ENCODE data around the gene MREG. TPM values are rescaled to one million over a fixed set of nuclear protein-coding genes. Genes with fewer than 3 reads are reported as not detected.
"Not testable (repeated sequence)": the region's sequence is repeated elsewhere in the genome, so short reads cannot be mapped to it uniquely, and the experiment has no call there.

Gene MREG
- polyA plus RNA-seq, 3 donors: 16.0 to 20.1 (median 19.6) TPM

GRCh38 chr2:215997219-215997618 is 16.1 kb downstream of the MREG start:
- no peak for DNase-seq (ENCODE audit: low read depth in 3 of 3, low spot score in 2 of 3)

GRCh38 chr2:215994911-215995310 is 18.4 kb downstream of the MREG start:
- no peak for DNase-seq (ENCODE audit: low read depth in 3 of 3, low spot score in 2 of 3)

- not testable (repeated sequence) for DNase-seq (ENCODE audit: low read depth in 3 of 3, low spot score in 2 of 3)
These were observed 24.7 kb downstream of the MREG start for GRCh38 chr2:215988556-215989207.

- DNase-seq (ENCODE audit: low read depth in 3 of 3, low spot score in 2 of 3): no peak
These were observed 28.1 kb downstream of the MREG start for GRCh38 chr2:215985257-215985656.

- DNase-seq (ENCODE audit: low read depth in 3 of 3, low spot score in 2 of 3): no peak
These were observed 28.7 kb downstream of the MREG start for GRCh38 chr2:215984661-215985060.

GRCh38 chr2:215983581-215984351 is 29.6 kb downstream of the MREG start:
- no peak for DNase-seq (ENCODE audit: low read depth in 3 of 3, low spot score in 2 of 3)

GRCh38 chr2:215982465-215982875 is 30.9 kb downstream of the MREG start:
- DNase-seq (ENCODE audit: low read depth in 3 of 3, low spot score in 2 of 3): no peak

- DNase-seq (ENCODE audit: low read depth in 3 of 3, low spot score in 2 of 3): no peak
These were observed 32.2 kb downstream of the MREG start for GRCh38 chr2:215981115-215981514.

GRCh38 chr2:215979620-215980019 is 33.7 kb downstream of the MREG start:
- DNase-seq (ENCODE audit: low read depth in 3 of 3, low spot score in 2 of 3): no peak

GRCh38 chr2:215974700-215975429 is 38.5 kb downstream of the MREG start:
- DNase-seq (ENCODE audit: low read depth in 3 of 3, low spot score in 2 of 3): no peak

GRCh38 chr2:215973954-215974699 is 39.2 kb downstream of the MREG start:
- no peak for DNase-seq (ENCODE audit: low read depth in 3 of 3, low spot score in 2 of 3)

GRCh38 chr2:215973145-215973792 is 40.1 kb downstream of the MREG start:
- no peak for DNase-seq (ENCODE audit: low read depth in 3 of 3, low spot score in 2 of 3)

- DNase-seq (ENCODE audit: low read depth in 3 of 3, low spot score in 2 of 3): no peak
These were observed 41.7 kb downstream of the MREG start for GRCh38 chr2:215971671-215972070.

GRCh38 chr2:215970894-215971293 is 42.5 kb downstream of the MREG start:
- not testable (repeated sequence) for DNase-seq (ENCODE audit: low read depth in 3 of 3, low spot score in 2 of 3)

- no peak for DNase-seq (ENCODE audit: low read depth in 3 of 3, low spot score in 2 of 3)
These were observed 42.9 kb downstream of the MREG start for GRCh38 chr2:215970425-215970824.

GRCh38 chr2:215969131-215969841 is 44.1 kb downstream of the MREG start:
- no peak for DNase-seq (ENCODE audit: low read depth in 3 of 3, low spot score in 2 of 3)

GRCh38 chr2:215968499-215968898 is 44.9 kb downstream of the MREG start:
- DNase-seq (ENCODE audit: low read depth in 3 of 3, low spot score in 2 of 3): no peak

GRCh38 chr2:215967590-215968378 is 45.6 kb downstream of the MREG start:
- DNase-seq (ENCODE audit: low read depth in 3 of 3, low spot score in 2 of 3): no peak

- DNase-seq (ENCODE audit: low read depth in 3 of 3, low spot score in 2 of 3): no peak
These were observed 46.4 kb downstream of the MREG start for GRCh38 chr2:215966951-215967350.

Measured in right renal cortex interstitium (tissue), 3 donors.